ENCODE results near the gene SLC6A2.
A peak's percentile ranks its signal among the peaks of the same experiment; 100 is the strongest.

SLC6A2 gene

DNA sequence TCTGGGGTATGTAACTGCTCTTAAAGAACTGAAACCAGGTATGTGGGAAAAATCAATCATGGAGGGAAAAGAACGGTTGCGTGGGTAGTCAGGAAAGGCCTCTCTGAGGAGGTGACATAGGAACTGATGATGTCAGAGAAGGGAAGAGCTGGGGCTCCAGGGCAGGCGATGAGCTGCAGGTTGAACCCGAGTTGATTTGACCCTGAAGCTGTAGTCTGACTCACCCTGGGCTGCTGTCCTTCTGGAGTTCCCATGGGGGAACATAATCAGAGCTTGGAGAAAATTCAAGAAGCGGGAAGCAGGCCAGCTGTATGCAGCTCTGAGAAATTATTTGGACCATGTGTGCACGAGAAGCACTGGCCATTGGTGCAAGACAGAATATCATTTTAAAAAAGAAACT, 16.7 kb downstream of the SLC6A2 start:
- DNase-seq (ENCODE audit: low spot score), result no peak

DNA sequence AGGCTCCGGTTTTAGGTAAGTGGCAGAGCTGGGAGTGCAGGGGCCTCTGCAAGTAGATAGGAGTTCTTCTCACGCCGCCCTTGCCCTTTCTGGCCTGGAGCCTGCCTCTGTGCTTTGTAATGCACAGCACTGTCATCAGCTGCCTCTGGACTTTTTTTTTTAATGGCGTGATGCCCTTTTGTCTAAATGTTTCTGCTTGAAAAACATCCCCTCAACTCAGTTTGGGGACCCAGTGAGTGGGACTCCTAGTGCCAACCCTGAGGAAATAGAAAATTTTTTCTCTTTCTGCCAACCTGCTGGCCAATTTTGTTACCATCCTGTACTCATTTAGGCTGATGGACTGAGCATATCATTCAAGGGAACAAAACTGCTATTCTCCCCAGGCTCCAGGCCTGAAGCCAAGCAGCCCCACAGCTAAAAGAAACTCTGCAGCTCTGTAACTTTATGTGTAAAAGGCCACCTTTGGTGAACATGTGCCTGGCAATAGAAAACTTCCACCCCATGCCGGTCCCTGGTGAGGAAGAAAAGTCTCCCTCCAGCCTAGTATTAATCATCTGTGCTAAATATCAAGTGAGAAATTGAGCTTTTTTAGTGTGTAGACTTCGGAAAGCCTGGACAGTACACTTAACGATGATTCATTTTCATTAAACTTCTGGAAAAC, 22.5 kb downstream of the SLC6A2 start:
- no peak for DNase-seq (ENCODE audit: low spot score)

DNA sequence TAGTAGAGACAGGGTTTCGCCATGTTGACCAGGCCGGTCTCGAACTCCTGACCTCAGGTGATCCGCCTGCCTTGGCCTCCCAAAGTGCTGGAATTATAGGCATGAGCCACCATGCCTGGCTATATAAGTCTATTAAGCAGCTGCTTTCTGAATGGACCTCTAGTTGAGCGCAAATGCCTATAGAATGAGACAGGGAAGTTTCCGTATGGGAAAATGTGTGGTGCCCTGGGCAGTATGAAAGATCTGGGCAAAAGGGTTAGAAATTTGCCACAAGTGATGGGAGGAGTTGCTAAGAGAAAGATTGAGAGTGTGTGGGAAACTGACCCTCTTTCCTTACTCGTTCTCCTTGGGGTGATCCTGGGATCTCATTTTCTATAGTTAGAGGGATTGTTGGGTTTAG, 26.3 kb downstream of the SLC6A2 start:
- DNase-seq (ENCODE audit: low spot score), result no peak

DNA sequence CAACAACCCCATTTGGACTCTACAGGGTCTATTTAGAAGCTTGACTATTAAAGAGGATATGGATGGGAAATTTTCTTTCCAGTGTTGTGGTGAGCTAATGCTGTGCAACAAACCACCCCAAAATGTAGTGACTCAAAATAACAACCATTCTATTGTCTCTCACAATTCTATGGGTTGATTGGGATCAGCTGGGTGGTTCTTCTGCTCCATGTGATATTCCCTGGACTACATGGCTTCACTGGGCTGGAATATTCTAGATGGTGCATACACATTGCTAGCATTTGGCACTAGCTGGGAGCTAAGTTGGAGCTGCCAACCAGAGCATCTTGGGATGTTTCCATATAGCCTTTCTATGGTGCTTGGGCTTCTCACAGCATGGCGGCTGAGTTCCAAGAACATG, 30.2 kb downstream of the SLC6A2 start:
- no peak for DNase-seq (ENCODE audit: low spot score)

DNA sequence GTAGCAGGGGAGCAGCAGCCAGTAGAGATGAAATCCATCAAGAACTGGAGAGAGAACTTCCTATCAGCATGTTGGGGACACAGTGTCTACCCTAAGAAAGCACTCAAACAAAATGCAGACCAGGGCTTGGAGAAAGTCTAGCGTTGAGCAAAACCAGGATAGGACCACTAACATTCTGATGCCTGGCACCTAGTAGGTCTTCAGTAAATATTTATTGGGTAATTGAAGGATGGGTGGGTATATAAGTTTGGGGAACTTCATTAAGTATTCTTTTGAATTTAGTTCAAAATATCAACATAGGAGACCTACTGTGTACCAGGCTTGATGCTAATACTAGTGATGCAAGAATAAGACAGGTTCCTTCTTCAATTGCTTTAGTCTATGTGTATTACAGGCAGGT, 30.9 kb downstream of the SLC6A2 start:
- no peak for DNase-seq (ENCODE audit: low spot score)

DNA sequence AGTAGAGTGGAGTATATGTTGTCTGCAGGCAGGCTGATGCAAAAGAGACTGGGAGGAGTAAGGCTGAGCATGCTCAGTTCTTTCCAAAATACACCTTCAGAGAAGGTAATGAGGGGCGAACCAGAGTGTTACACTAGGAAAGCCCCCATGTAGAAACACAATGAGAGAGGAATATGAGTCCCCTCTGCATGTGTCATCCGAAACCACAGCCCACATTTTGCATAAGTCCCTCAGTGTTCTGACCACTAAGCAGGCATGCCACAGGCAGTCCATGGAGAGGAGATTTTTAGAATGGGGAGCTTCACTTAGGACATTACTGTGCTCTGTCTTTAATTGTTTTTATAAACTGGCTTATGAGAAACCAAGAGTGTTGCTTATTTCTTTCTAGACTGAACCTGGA, 32.0 kb downstream of the SLC6A2 start:
- DNase-seq (ENCODE audit: low spot score), result no peak

DNA sequence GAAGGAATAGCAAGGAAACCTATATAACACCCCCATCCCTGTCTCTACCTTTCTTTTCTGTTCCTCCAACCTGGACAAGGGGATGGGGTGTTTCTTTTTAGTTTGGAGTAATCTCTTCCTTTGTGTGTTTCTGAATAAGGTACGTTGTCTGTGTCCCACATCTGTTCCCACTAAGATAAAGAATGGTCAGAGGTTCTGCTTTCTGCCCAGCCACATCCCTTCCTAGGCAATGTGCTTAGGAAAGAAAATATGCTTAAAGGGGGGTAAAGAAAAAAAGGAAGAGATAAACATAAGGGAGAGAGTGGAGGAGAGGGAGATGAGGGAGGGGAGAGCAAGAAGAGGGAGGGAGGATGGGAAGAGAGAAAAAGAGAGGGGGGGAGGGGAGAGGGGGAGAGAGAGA, 35.1 kb downstream of the SLC6A2 start:
- no peak for DNase-seq (ENCODE audit: low spot score)

DNA sequence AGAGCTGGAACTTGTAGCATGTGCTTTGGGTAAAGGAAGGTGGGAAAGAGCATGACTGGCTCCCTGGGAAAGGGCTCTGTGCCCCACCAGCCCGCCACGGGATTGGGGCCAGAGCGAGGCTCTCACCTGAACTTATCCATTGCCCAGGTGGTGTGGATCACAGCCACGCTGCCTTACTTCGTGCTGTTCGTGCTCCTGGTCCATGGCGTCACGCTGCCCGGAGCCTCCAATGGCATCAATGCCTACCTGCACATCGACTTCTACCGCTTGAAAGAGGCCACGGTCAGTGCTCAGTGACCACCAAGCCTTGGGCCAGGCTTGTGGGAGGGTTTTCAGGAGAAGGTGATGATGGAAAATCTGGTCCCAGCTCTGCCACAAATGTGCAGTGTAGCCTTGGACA, 36.0 kb downstream of the SLC6A2 start:
- DNase-seq (ENCODE audit: low spot score), result no peak

DNA sequence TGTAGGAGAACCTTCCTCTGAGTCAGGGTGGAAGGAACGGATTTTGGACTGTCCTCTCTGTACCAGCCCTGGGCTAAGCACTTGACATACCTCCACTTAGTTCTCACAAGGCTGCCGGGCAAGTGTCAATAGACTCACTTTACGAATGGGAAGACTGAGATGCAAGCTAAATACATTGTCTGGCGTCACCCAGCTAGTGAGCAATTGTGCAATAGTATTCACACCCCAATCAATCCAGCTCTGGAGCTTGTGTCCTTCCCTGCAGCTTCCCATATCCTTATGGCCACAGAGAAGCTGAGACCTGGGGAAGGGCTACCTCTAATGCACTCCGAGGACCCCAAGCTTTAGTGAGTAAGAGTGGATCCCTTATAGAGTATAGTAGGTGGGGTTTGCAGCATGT, 39.8 kb downstream of the SLC6A2 start:
- no peak for DNase-seq (ENCODE audit: low spot score)

DNA sequence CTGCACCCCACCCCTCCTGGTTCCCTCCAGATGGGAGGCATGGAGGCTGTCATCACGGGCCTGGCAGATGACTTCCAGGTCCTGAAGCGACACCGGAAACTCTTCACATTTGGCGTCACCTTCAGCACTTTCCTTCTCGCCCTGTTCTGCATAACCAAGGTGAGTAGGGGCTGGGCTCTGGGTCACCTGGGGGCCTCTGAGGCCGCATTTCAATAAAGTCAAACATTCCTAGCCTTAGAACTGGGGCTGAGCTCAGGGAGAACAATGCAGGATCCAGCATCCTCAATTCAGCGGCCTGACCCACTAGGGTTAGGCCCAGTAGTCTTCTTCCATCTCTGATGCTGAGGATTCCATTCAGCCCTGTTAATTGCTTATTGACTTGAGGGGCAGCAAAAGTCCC, 42.1 kb downstream of the SLC6A2 start:
- DNase-seq (ENCODE audit: low spot score), result no peak

DNA sequence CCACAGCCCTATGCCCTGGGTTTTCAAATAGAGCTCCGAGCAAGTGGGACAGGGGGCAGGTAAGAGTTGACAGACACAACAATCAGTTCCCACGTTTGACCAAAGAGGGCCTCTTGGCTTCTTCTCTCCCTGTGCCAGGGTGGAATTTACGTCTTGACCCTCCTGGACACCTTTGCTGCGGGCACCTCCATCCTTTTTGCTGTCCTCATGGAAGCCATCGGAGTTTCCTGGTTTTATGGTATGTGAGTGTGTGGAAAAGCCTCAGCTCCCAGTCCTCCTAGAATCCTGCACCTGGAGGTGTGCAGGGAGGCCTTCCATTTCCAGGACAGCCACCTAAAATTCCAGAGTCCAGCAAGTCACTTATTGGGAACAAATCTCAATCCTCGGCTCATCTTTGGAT, 42.5 kb downstream of the SLC6A2 start:
- DNase-seq (ENCODE audit: low spot score), result no peak

DNA sequence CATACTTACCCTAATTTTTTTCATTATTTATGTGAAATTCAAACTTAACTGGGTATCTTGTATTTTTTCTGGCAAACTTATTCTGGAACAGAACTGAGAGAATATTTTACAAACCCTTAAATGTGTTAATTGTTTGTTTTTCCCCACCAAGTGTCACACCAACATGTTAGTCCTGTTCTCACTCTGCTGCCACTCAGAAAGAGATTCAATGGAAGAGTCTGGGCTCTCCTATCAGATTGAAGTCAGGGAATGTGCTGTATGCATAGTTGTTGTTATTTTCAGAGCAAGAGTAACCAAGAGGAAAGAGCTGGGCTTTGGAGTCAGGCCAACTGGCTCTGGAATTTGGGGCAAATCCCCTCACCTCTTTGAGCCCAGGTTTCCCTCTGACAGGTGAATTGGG, 43.2 kb downstream of the SLC6A2 start:
- no peak for DNase-seq (ENCODE audit: low spot score)

DNA sequence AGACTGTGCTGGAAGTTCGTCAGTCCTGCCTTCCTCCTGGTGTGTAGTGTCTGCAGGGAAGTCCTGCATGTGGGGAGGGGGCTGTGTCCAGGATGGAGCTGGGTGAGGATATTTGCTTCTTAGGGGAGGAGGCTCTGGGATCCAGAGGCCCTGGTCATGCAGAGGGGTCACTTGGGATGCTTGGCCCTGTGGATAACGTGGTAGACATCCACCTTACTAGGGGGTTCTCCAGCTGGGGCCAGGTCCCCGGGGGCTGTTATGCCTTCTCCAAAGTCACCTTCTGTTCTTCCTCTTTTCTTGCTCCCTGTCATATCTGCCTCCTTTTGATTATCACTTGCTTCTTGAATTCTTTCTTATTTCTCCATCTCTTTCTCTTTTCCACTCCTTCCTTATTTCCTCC, 43.8 kb downstream of the SLC6A2 start:
- no peak for DNase-seq (ENCODE audit: low spot score)

DNA sequence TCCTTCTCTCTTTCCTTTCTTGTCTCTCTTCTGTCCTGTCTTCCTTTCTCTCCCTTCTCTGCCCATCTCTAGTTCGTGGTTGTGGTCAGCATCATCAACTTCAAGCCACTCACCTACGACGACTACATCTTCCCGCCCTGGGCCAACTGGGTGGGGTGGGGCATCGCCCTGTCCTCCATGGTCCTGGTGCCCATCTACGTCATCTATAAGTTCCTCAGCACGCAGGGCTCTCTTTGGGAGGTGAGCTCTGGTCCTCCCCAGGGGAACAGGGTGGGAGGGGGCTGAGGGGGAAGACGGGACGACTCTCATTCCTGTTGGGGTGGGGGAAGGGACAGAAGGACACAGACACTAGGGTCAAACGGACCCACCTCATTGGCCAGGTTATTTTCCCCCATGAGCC, 44.3 kb downstream of the SLC6A2 start:
- DNase-seq (ENCODE audit: low spot score), result no peak

DNA sequence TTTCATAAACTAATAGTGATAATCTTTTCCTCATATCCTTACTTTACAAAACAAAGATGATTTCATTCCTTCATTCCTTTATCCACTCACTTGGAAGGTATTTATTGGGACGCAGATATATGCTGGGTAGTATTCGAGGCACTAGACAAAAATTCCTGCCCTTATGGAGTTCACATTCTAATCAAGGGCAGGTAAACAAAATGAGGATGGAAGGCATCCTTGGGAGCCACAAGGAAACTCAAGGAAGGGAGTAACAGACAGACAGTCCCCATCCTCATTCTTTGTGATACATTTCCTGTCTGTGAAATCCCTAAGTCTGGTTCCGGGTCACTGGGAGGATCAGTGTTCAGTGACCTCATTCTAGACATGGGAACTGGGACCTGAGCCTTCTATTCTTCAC, 45.2 kb downstream of the SLC6A2 start:
- no peak for DNase-seq (ENCODE audit: low spot score)

DNA sequence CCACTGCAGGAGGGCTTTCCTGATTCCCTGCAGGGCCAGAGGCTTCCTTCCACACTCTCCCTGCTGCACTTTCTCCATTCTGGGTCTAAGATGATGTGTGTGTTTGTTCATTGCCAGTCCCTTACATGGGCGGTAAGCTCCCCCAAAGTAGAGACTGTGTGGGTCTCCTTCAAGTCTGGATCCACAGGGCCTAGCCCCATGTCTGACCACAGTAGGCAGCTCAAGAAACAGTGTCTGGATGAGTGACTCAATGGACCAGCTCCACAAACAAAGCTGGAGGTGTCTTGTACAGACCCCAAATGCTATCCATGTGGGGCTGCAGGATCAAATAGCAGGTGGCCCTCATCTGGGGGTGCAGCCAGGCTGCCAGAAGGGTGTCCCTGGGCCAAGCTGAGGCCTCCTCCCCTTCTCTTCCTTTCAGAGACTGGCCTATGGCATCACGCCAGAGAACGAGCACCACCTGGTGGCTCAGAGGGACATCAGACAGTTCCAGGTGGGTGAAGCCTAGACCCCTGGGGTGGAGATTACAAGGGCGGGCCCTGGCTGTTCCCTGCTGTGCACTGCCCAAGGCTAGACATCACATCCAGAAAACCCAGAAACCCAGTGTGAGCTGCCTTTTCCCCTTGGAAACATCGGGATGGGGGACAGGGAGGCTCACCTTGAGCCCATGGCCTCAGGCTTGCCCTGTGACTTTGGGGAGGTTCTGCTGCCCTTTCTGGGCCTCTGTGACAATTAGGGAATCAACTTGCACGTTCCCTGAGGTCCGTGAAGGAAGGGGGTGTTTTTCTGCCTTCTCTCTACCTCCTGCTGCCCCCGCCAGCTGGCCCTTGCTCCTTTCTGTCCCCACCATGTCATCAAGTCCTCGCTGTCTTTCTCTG, 45.9 kb downstream of the SLC6A2 start:
- DNase-seq (ENCODE audit: low spot score), result peak; percentile 47

DNA sequence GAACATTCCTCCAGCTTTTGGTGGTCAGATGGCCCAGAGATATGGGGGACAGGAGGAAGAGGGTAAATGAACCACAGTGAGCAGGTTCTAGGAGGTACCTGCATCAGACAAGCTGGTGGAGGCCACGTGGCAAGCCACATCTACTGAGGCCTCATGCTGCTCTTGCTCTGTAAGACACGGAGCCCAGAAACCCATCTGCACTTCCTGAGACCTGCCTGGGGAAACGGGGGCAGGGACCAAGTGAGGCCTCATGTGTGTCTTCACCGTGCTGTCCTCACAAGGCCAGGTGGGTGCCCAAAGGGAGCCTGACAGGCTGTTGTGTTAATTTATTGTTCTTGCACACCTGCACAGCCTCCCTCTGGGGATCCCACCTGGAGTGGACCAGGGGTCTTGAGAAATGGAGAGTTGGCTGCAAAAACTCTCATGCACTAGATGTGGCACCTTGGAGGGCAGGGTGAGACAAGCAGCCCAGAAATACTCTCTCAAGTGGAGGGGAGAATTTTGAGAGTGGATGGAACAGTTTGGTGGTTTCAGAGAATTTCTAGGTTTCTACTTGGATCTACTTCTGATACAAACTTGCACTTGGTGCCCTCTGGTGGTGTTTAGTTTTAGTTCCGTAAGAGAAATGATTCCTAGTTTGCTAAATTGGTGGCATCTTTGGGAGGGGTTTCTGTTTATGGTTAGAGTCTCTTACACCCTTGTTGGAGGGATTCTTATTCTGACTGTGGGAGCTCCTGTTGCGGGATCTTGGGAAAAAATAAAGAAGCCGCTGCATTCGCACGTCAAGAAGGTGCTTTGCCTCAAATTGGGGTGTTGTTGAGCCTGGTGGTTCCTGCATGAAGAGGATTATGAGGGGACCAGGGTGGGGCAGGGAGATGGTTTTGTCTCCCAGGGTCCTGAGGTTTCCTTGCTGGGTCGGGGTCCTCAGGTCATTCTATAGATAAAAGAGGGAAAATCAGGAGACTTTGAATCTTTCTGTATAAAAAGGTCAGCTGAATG, 47.5 kb downstream of the SLC6A2 start:
- peak; percentile 33 for DNase-seq (ENCODE audit: low spot score)

DNA sequence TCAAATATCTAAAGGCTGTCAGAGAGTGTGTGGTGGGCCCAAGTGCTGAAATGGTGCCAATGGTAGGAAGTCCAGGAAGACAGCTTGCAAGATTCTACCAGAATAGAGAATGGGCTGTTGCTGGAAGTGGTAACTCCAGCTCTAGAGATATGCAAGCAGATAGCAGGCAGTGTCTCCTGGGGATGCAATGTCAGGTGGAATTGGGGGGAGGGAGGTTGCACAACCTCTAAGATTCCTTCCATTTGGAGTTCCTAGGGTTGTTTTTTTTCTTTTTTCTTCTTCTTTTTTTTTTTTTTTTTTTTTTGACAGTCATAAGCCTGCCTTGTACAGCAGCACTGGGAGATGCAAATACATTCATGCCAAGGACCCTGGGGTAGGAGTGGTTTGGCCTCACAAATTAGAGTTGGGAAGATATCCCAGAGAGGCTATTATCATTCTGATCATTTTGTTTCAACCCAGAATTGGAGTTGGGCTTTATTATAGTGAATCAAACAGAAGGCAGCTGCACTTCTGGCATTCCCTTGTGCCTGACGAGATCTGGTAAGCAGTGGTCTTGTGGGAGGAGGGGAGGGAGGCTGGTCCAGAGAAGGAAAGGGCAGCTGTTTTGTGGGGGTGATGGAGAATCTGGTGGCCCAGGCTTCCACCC, 51.1 kb downstream of the SLC6A2 start:
- DNase-seq (ENCODE audit: low spot score), result no peak

DNA sequence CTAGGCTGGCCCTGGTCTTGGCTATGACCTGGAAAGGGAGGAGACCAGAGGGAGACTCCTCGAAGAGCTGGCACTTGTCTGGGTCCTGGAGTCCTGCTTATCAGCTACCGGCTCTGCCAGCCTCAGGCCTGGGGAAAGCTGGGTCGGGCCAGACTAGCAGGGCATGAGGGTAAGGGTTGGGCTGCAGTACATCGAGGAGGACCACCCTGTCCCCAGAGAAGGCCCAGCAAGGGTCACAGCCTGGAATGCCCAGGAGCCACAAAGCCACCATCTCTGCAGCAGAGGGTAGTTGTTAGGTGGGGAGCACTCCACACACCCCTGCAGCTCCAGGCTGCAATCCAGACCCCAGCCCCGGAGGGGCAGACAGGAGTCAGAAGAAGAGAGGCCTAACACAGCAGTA, 54.0 kb downstream of the SLC6A2 start:
- no peak for DNase-seq (ENCODE audit: low spot score)

DNA sequence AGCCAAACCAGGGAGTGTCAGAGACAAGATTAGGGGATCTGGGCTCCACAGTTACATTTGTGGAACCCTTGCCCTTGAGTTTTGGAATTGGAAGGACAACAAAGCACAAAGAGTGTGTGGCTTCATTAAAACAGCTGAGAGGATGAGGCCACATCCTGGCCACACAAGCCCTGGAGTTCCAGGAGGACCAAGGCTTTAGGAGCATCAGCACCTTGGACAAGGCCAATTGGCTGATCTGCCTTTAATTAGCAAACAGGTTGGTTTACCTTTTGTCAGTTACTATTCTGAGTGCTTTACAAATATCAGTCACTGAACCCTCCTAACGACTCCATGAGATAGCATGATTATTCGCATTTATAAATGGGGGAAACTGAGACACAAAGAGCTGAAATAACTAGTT, 54.7 kb downstream of the SLC6A2 start:
- no peak for DNase-seq (ENCODE audit: low spot score)

DNA sequence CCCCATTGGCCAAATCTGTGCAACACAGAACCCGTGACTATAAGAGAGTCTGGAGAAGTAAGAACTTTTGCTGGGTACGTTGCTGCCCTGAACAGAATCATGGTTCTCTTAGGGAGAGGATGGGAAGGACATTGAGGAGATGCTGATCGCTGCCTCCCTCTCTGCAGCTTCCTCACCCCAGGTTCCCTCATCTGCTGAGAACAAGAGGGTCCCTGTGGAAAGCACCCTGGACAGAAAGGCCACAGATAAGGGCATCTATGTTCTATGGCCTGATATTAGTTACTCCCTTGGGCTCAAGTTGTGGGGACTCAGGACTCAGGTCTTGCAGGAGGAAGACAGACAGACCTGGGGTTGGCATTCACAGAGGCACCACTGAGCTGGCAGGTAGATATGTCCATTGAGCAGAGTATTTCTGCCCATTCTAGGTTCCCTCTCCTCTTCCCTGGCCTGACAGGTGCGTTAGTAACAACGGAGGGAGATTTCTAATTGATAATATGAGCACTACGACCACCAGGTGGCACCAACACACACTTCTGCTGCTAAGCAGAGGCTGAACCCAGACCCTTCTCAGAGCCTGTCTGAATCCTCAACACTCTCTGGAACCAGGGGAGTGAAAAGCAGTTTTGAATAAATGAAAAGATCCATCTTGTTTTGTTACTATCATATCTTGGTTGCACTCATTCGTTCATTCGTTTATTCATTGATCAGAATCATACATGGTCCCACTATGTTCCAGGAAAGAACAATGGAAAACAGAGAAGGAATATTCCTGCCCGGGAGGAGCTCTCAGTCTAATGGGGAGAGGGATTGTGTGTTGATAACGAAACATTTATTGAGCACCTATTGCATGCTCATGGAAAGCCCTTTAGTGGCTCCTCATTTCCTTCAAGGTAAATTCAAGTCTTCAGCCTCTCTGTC, 56.4 kb downstream of the SLC6A2 start:
- peak; percentile 54 for DNase-seq (ENCODE audit: low spot score)
